Measurements from ENCODE around the gene NFIC.

The NFIC gene

DNA sequence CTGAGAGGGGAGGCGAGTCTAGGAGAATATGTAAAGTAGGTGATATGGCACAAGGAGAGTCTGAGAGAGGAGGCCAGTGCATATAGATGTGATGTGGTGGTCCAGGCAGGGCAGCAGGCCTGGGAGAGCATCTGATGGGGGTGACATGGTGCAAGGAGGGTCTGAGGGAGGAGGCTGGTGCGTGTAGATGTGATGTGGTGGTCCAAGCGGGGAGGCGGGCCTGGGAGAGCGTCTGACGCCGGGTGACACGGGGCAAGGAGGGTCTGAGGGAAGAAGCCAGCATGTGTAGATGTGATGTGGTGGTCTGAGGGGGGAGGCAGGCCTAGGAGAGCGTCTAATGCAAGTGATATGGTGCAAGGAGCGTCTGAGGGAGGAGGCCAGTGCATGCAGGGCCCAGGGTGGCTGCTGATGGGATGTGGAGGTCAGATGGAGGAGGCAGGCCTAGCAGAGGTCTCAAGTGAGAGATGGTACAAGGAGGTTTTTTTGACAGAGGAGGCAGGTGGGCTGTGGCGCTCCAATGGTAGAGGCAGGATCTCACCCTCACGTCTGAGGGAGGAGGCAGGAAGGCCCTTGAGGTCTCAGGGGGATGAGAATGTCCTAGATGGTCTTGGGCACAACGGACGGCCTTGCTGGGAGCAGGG, 16.2 kb downstream of the NFIC start:
- Histone ChIP-seq H3K4me1 (ENCODE audit: insufficient read depth, low read length) (no peaks in the 10 kb centered on the region), H3K9me3 (ENCODE audit: insufficient read depth, low read length, severe bottlenecking) (no peaks in the 10 kb centered on the region), H3K4me2 (ENCODE audit: insufficient read depth, low read length) (no peak overlapping the region), H2AFZ (ENCODE audit: low read depth, low read length) (no peak overlapping the region), H3K27me3 (ENCODE audit: insufficient read depth, low read length, poor library complexity) (no peaks in the 10 kb centered on the region), H3K27ac (ENCODE audit: low read length) (no peak overlapping the region), H3K9ac (ENCODE audit: low read depth, low read length) (no peak overlapping the region), H3K79me2 (ENCODE audit: insufficient read depth, low read length) (peaks cover 80% of the 10 kb centered on the region), H3K4me3 (ENCODE audit: low read depth in 1 of 2, low read length in 2 of 2) (no peak overlapping the region), H3K36me3 (ENCODE audit: insufficient read depth, low read length) (peaks cover 35% of the 10 kb centered on the region), H4K20me1 (ENCODE audit: insufficient read depth, low read length) (peaks cover 47% of the 10 kb centered on the region)
- ATAC-seq (ENCODE audit: insufficient read depth, low read depth) (no peak), DNase-seq (no peak)
- TF ChIP-seq EZH2 (IDR thresholded peaks at IDR 0.05; ENCODE audit: borderline replicate concordance, low read depth, low read length, severe bottlenecking) = no peak
- TF ChIP-seq, protein P1, sequence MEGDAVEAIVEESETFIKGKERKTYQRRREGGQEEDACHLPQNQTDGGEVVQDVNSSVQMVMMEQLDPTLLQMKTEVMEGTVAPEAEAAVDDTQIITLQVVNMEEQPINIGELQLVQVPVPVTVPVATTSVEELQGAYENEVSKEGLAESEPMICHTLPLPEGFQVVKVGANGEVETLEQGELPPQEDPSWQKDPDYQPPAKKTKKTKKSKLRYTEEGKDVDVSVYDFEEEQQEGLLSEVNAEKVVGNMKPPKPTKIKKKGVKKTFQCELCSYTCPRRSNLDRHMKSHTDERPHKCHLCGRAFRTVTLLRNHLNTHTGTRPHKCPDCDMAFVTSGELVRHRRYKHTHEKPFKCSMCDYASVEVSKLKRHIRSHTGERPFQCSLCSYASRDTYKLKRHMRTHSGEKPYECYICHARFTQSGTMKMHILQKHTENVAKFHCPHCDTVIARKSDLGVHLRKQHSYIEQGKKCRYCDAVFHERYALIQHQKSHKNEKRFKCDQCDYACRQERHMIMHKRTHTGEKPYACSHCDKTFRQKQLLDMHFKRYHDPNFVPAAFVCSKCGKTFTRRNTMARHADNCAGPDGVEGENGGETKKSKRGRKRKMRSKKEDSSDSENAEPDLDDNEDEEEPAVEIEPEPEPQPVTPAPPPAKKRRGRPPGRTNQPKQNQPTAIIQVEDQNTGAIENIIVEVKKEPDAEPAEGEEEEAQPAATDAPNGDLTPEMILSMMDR (IDR thresholded peaks at IDR 0.05; ENCODE audit: borderline replicate concordance, extremely low read depth, low read length, poor library complexity, severe bottlenecking) = no peak

DNA sequence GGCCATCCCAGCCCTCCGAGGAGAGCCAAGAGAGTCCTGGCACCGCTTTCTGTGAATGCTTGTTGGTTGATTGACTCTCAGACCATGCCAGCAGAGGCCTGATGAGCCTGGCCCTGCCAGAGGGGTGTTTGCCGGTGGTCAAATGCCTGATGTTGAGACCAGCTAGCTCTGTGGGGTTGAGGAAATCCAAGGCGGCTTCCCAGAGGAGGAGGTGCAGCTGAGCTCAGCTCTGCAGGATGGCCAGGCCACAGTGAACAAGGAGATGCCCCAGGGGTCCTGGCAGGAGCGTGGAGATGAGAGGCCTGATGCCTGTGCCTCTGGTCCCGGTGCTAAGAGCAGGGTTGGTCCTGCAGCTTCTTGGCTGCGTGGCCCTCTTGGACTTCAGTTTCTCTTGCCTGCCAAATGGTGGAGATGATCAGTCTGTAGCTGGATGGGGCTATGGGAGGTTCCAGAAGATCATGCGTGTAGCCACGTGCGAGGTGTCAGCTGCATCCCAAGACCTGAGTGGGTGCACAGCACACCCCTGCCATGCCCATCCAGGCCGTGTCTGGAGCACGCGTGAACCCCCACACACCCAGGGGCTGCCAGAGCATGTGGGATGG, 16.8 kb downstream of the NFIC start:
- H3K9ac ChIP-seq (ENCODE audit: low read depth, low read length) = no peak overlapping the region
- peaks cover 52% of the 10 kb centered on the region for H4K20me1 ChIP-seq (ENCODE audit: insufficient read depth, low read length)
- H3K27ac ChIP-seq (ENCODE audit: low read length) = no peak overlapping the region
- peaks cover 35% of the 10 kb centered on the region for H3K36me3 ChIP-seq (ENCODE audit: insufficient read depth, low read length)
- H3K79me2 ChIP-seq (ENCODE audit: insufficient read depth, low read length) = peaks cover 81% of the 10 kb centered on the region
- ATAC-seq (ENCODE audit: insufficient read depth, low read depth) (no peak), DNase-seq (no peak)
- H3K4me2 ChIP-seq (ENCODE audit: insufficient read depth, low read length) = no peak overlapping the region
- no peak overlapping the region for H3K4me3 ChIP-seq (ENCODE audit: low read depth in 1 of 2, low read length in 2 of 2)
- H3K4me1 ChIP-seq (ENCODE audit: insufficient read depth, low read length) = no peaks in the 10 kb centered on the region
- H3K9me3 ChIP-seq (ENCODE audit: insufficient read depth, low read length, severe bottlenecking) = no peaks in the 10 kb centered on the region
- H3K27me3 ChIP-seq (ENCODE audit: insufficient read depth, low read length, poor library complexity) = no peaks in the 10 kb centered on the region
- no peak overlapping the region for H2AFZ ChIP-seq (ENCODE audit: low read depth, low read length)
- TF ChIP-seq, protein P1 (IDR thresholded peaks at IDR 0.05; ENCODE audit: borderline replicate concordance, extremely low read depth, low read length, poor library complexity, severe bottlenecking) = no peak
- no peak for TF ChIP-seq EZH2 (IDR thresholded peaks at IDR 0.05; ENCODE audit: borderline replicate concordance, low read depth, low read length, severe bottlenecking)

DNA sequence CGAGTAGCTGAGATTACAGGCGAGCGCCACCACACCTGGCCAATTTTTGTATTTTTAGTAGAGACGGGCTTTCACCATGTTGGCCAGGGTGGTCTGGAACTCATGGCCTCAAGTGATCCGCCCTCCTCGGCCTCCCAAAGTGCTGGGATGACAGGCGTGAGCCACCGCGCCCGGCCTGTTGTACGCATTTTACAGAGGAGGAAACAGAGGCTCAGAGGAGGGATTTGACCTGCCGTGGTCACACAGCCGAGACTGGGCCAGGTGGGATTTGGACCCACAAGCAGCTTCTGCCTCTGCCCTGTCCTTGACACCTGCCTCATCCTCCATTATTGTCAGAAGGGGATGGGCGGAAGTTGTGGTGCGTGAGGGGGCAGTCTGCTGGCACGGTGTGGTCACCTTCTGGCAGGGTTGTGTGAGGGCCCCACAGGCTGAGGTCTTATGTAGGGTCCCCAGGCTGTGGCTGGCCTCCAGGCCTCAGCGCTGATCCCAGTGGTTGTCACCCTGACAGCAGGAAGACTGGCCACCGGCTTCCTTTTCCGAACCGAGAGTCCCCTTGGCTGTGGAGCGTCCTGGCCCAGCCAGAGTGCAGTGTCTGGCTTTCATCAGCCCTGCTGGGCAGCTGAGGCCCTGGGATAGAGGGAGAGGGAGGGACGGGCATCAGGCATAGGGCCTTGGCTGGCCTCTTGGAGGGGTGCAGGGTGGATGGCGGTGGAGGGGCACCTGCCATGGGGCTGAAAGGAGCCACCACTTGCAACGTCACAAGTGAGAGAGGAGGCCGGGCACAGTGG, 20.3 kb downstream of the NFIC start:
- H3K27ac ChIP-seq (ENCODE audit: low read length) = no peak overlapping the region
- peaks cover 48% of the 10 kb centered on the region for H3K36me3 ChIP-seq (ENCODE audit: insufficient read depth, low read length)
- no peak overlapping the region for H3K9ac ChIP-seq (ENCODE audit: low read depth, low read length)
- H3K4me3 ChIP-seq (ENCODE audit: low read depth in 1 of 2, low read length in 2 of 2) = no peak overlapping the region
- no peaks in the 10 kb centered on the region for H3K4me1 ChIP-seq (ENCODE audit: insufficient read depth, low read length)
- peaks cover 76% of the 10 kb centered on the region for H3K79me2 ChIP-seq (ENCODE audit: insufficient read depth, low read length)
- H4K20me1 ChIP-seq (ENCODE audit: insufficient read depth, low read length) = peaks cover 63% of the 10 kb centered on the region
- no peak overlapping the region for H2AFZ ChIP-seq (ENCODE audit: low read depth, low read length)
- ATAC-seq (ENCODE audit: insufficient read depth, low read depth) (no peak), DNase-seq (no peak)
- TF ChIP-seq, protein P1 (IDR thresholded peaks at IDR 0.05; ENCODE audit: borderline replicate concordance, extremely low read depth, low read length, poor library complexity, severe bottlenecking) = no peak
- no peak for TF ChIP-seq EZH2 (IDR thresholded peaks at IDR 0.05; ENCODE audit: borderline replicate concordance, low read depth, low read length, severe bottlenecking)
- H3K9me3 ChIP-seq (ENCODE audit: insufficient read depth, low read length, severe bottlenecking) = no peaks in the 10 kb centered on the region
- no peaks in the 10 kb centered on the region for H3K27me3 ChIP-seq (ENCODE audit: insufficient read depth, low read length, poor library complexity)
- H3K4me2 ChIP-seq (ENCODE audit: insufficient read depth, low read length) = no peak overlapping the region

Measured in DND-41 (cell line).